Retina (tissue), 1 donor: ENCODE data around the gene ACIN1.

ENCODE experiments used
- DNase-seq: peaks from one replicate; pipeline ENCODE4 v3.0.0-alpha.2; 2016

Gene ACIN1

GRCh38 chr14:23079716-23080115 is 15.2 kb downstream of the ACIN1 start:
- no peak for DNase-seq

- no peak for DNase-seq
Measured at GRCh38 chr14:23078692-23079116, 16.2 kb downstream of the ACIN1 start.

DNA sequence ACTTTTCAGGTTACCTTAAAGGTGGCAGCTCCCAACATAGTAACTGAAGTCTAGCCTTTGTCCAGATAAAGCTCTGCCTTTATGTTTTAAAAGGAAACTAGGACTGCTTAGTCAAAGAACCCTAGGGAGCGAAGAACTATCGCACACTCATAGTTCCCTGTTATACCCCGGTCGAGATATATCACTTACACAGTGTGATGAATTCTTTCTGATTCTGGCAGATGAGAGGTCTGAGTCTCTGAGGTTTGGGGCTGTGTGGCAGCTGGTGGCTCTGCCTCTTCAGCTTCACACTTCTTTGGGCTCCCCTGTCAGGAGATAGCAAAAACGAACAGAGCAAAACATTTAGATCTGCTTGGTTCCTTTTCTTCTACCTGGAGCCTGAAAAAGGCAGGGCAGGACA is 17.0 kb downstream of the ACIN1 start:
- DNase-seq: no peak

DNA sequence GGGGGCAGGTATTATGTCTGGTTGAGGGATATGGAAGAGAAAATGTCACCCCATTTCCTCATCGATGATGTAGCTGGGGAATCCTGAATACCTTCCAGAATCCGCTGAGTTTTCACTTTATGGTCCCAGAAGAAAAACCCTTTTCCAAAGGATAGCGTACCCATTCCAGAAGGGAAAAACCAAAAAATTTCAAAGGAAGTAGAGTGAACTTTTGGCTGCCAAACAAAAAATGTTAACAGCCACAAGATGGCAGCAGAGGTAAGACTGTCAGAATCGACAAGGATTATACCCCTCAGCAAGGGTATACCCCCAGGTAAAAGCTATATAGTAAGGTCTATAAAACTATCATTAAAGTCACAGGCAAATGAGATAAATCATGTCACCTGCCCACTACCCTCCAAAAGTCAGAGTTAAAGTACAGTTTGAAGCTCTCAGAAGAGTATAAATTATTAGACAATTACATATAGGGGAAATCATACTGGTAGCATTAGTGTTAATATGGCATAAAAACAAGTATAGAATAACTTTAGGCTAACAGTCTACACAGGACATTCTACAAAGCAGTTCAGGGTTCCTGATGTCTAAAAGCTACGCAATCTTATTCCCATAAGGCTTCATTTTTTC is 18.0 kb downstream of the ACIN1 start:
- no peak for DNase-seq

GRCh38 chr14:23074906-23075305 is 20.0 kb downstream of the ACIN1 start:
- DNase-seq: no peak

DNA sequence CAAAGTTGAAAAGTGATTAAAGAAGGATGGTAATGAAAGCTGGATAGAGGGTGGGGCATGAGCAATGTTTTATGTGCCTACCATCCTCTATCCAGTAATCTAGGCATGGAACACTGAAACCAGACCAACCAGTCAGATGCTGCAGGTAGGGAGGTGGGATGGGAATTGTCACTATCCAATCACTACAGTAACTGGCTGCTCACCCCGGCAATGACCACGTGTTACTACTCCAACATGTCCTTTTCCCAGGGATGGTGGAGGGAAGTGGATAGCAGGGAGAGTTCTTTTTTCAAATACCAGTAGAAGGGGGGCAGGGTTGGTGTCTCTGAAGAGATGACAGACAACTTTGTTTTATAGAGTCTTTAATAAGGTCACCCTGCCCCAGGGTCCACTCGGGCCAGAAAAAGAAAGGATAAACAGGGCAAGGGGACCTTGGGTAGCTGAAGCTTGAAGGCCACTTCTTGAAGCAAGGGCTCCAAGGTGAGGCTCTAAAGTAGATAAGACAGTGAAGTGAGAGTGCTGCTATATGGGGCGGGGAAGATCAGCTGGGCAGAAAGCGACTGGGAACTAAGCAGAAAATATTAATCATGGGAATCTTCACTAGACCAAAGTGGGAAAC is 22.9 kb downstream of the ACIN1 start:
- no peak for DNase-seq

DNA sequence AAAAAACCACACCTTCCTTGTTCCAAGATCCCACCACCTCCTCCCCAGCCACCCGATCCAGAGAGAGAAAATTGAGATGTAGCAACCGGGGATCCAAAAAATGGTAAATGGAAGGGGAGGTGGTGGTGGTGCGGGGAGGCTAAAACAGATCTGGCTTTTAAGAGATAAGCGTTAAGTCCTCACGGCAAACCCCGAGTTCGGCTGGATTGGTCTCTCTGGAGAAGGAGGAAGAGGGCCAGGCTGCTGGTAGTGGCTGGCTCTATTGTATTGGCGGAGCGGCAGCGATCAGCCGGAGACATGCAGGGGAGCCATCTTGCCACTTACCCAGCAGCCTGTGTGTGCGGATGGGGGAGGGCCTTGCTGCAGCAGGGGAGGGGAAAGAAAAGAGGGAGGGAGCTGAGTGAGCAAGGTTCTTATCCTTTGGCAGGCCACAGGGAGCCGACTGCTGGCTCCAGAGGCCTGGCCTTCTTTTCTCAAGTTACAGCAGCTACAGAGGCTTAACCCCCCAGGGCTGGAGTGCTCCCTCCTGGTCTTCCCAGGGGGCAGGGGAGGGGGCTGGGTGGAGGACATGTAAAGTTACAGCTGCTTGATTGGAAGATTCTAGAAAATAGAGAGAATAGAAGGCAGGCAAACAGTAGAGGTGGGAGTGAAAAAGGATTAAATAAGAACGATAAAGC is 23.6 kb downstream of the ACIN1 start:
- peak; percentile 86 for DNase-seq

GRCh38 chr14:23070262-23071129 is 24.4 kb downstream of the ACIN1 start:
- peak; percentile 19 for DNase-seq

- no peak for DNase-seq
Measured at GRCh38 chr14:23069413-23069806, 25.5 kb downstream of the ACIN1 start.

GRCh38 chr14:23068789-23069412 is 26.0 kb downstream of the ACIN1 start:
- DNase-seq: peak; percentile 91

DNA sequence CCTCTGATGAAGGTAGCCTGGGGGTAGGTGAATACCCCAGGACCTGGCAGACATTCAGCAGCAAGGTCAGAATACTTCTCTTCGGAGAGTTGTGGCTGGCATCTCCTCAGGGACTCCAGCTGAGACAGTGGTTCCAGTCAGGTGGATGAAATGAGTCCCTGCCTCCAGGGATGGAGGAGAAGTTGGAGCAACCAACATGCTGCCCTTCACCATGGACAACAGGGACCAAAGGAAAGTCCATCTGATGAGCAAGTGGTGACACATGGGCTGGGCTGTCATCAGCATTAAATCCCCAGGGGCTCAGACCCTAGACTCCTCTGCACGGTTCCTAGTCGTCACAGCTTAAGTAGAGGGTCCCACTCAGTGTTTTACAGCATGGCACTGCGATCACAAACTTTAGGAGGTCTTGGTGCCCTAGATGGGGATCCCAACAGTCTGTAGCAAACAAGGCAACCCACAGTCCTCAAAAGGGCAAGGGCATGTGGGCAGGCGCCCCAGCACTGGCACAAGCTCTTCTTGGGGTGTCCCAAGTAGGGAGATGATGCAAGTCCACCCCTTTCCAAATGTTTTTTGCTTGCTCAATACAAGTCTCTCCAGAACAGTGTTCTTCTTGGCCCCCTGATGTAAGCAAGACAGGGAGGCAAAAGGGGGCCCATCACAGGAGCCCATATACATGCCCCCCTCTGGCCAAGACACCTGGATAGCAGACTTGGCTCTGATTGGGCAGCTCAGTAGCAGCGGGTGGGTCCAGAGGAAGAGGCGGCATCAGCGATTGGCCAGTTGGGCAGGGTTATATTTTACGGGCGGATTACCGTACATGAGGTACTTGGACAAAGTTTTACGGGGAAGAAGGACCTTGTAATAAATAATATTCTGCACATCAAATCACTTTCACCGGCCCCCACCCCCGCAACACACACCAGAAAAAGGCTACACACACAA is 26.8 kb downstream of the ACIN1 start:
- no peak for DNase-seq

- DNase-seq: no peak
Measured at GRCh38 chr14:23066855-23067744, 27.8 kb downstream of the ACIN1 start.

GRCh38 chr14:23066368-23066767 is 28.6 kb downstream of the ACIN1 start:
- no peak for DNase-seq

DNA sequence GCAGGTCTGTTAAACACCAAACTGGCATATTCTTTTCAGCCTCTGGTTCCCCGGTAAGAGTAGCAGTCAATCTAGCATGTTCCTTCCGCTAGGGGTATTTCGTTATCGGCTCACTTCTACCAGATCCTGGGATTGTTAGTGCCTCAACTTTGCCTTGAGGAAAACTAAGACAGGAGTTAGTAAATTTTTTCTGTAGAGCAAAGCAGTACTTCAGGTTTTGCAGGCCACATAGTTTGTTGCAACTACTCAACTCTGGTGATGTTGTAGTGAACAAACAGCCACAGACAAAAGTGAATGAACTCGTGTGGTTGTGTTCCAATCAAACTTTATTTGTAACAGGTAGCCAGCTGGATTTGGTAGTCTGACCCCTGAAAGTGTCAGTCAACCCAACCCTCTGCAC is 31.3 kb downstream of the ACIN1 start:
- DNase-seq: no peak

GRCh38 chr14:23062002-23062401 is 32.9 kb downstream of the ACIN1 start:
- DNase-seq: no peak

DNA sequence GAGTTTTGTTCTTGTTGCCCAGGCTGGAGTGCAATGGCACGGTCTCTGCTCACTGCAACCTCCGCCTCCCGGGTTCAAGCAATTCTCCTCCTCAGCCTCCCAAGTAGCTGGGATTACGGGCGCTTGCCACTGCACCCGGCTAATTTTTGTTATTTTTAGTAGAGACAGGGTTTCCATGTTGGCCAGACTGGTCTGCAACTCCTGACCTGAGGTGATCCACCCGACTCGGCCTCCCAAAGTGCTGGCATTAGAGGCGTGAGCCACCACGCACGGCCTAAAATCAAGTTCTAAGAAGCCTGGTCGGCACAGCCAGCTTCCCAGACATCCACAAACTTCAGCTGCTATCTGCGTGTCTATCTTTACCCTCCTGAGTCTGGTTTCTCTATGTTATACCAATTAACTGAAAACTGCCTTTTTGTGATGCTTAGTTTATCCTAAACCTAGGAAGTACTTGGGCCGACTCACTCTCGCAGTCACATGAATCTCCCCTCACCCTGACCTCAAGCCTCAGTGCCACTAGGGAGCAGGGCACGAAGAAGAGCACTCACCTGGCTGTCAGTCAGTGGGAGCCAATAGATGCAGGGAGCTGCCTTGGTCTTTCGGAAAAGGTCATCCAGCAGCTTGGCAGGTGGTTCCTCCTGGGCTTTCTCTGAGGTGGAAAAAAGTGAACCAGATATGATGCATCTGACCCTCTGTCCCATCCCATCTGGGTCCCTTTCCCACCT is 34.2 kb downstream of the ACIN1 start:
- DNase-seq: no peak

- no peak for DNase-seq
Measured at GRCh38 chr14:23058654-23059504, 36.1 kb downstream of the ACIN1 start.

GRCh38 chr14:23057757-23058653 is 36.9 kb downstream of the ACIN1 start:
- peak; percentile 96 for DNase-seq
